ENCODE measurements around the gene G6PD. TPM values are rescaled to one million over a fixed set of nuclear protein-coding genes. Genes with fewer than 3 reads are reported as not detected.

Gene G6PD
- total and polyA plus RNA-seq, 4 donors = 1.9 to 23.6 (median 5.5) TPM

DNA sequence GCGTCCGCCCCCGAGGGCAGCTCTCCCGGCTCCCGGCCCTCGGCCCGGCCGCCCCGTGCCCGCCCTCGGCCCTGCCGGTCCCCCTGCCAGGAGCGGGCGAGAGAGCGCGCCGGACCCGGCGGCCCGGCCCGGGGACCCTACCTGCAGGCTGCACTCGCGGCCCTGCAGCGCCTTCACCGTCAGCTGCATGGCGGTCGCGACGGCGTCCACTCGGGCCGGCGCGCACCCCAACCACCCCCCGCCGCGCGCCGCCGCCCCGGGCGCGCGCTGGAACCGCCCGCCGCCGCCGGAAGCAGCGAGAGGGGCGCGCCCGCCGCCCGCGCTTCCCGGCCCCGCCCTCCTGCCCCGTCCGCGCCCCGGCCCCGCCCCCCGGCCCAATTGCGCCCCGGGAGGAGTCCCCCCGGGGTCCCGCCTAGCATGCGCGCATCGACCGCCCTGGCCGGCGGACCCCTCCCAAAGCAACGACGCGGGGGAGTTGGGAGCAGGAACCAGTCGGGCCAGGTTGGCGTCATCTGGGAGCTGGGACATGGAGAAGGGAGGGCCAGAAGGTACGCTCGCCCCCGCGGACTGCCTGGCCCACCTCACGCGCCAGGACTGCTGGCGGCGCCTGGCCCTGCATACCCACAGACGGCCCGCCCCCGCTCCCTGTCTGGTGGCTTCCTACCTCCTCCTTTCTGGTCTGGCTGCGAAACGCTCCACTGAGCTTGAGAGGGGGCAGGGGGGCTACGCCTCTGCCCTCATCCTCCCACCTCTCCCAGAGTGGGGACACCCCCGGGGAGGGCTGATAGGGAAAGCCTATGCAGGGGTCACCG is 60.0 kb downstream of the G6PD start, which contains the start of gene UBL4A:
Gene UBL4A, minus strand, starts transcription at position 220 of the 812 bp plus-strand sequence. Its CDS starts 31 bp downstream, at position 189.
- 2% methylated on average over 94 of the region's 95 CpGs for WGBS
- H3K4me3 ChIP-seq (ENCODE audit: low read depth in 1 of 3, low read length in 3 of 3) = peak within 1 kb of the TSS; percentile 59 to 86 (median 78)
- peak within 1 kb of the TSS; percentile 73 to 78 for H3K27ac ChIP-seq (ENCODE audit: low read depth in 1 of 2, low read length in 2 of 2)
- TF ChIP-seq CTCF (IDR thresholded peaks at IDR 0.05; ENCODE audit: low read depth, low read length, missing input control) = no peak
- TF ChIP-seq FOXA1 (IDR thresholded peaks at IDR 0.05) = no peak
- TF ChIP-seq HNF4A (conservative IDR thresholded peaks at IDR 0.05) = no peak
- no peak for TF ChIP-seq SP1 (IDR thresholded peaks at IDR 0.05)
- TF ChIP-seq JUND (IDR thresholded peaks at IDR 0.05) = no peak
- no peak for TF ChIP-seq FOXA2 (IDR thresholded peaks at IDR 0.05)
- no peak for TF ChIP-seq NR2F2 (IDR thresholded peaks at IDR 0.05)
- no peak for TF ChIP-seq REST (IDR thresholded peaks at IDR 0.05)
- TF ChIP-seq ZBTB33 (IDR thresholded peaks at IDR 0.05) = no peak
- TF ChIP-seq, protein P1, sequence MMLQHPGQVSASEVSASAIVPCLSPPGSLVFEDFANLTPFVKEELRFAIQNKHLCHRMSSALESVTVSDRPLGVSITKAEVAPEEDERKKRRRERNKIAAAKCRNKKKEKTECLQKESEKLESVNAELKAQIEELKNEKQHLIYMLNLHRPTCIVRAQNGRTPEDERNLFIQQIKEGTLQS (IDR thresholded peaks at IDR 0.05) = no peak
- no peak for TF ChIP-seq EGR1 (IDR thresholded peaks at IDR 0.05; ENCODE audit: low read depth in 2 of 2)
- peak within 1 kb of the TSS; percentile 20 to 31 for H3K9ac ChIP-seq (ENCODE audit: low read depth in 1 of 2, low read length in 2 of 2)
- peaks cover 0 to 6% (median 2%) of the 10 kb centered on the region in 4 donors for H3K36me3 ChIP-seq (ENCODE audit: control insufficient read depth in 4 of 4, insufficient read depth in 3 of 4, low read depth in 1 of 4, low read length in 3 of 4)
- H3K9me3 ChIP-seq (ENCODE audit: control insufficient read depth in 4 of 4, low read length in 3 of 4) = no peaks in the 10 kb centered on the region
- peak; percentile 62 for DNase-seq (ENCODE audit: low spot score)
- peaks cover 11 to 36% (median 20%) of the 10 kb centered on the region in 4 donors for H3K4me1 ChIP-seq (ENCODE audit: control insufficient read depth in 4 of 4, insufficient read depth in 4 of 4, low read length in 3 of 4)
- no peaks in the 10 kb centered on the region for H3K27me3 ChIP-seq (ENCODE audit: control insufficient read depth in 4 of 4, insufficient read depth in 4 of 4, low read length in 3 of 4)

GRCh38 chrX:154486052-154486395 is 60.6 kb downstream of the G6PD start:
- H3K27me3 ChIP-seq (ENCODE audit: control insufficient read depth in 4 of 4, insufficient read depth in 4 of 4, low read length in 3 of 4) = no peaks in the 10 kb centered on the region
- no peaks in the 10 kb centered on the region for H3K9me3 ChIP-seq (ENCODE audit: control insufficient read depth in 4 of 4, low read length in 3 of 4)
- peak overlapping the region; percentile 20 to 31 for H3K9ac ChIP-seq (ENCODE audit: low read depth in 1 of 2, low read length in 2 of 2)
- peaks cover 11 to 36% (median 20%) of the 10 kb centered on the region in 4 donors for H3K4me1 ChIP-seq (ENCODE audit: control insufficient read depth in 4 of 4, insufficient read depth in 4 of 4, low read length in 3 of 4)
- H3K27ac ChIP-seq (ENCODE audit: low read depth in 1 of 2, low read length in 2 of 2) = peak overlapping the region; percentile 67 to 73
- DNase-seq (ENCODE audit: low spot score) = no peak
- peak overlapping the region; percentile 59 to 86 (median 78) for H3K4me3 ChIP-seq (ENCODE audit: low read depth in 1 of 3, low read length in 3 of 3)
- 3% methylated on average over 35 of the region's 35 CpGs for WGBS
- peaks cover 0 to 6% (median 2%) of the 10 kb centered on the region in 4 donors for H3K36me3 ChIP-seq (ENCODE audit: control insufficient read depth in 4 of 4, insufficient read depth in 3 of 4, low read depth in 1 of 4, low read length in 3 of 4)
- no peak for TF ChIP-seq EGR1 (IDR thresholded peaks at IDR 0.05; ENCODE audit: low read depth in 2 of 2)
- TF ChIP-seq FOXA1 (IDR thresholded peaks at IDR 0.05) = no peak
- no peak for TF ChIP-seq CTCF (IDR thresholded peaks at IDR 0.05; ENCODE audit: low read depth, low read length, missing input control)
- no peak for TF ChIP-seq SP1 (IDR thresholded peaks at IDR 0.05)
- TF ChIP-seq MAX (IDR thresholded peaks at IDR 0.05) = no peak
- TF ChIP-seq RXRA (IDR thresholded peaks at IDR 0.05) = no peak
- no peak for TF ChIP-seq FOXA2 (IDR thresholded peaks at IDR 0.05)
- TF ChIP-seq, protein P1 (IDR thresholded peaks at IDR 0.05) = no peak
- no peak for TF ChIP-seq NR2F2 (IDR thresholded peaks at IDR 0.05)
- no peak for TF ChIP-seq YY1 (IDR thresholded peaks at IDR 0.05)
- TF ChIP-seq HNF4G (IDR thresholded peaks at IDR 0.05) = no peak
- no peak for TF ChIP-seq HNF4A (conservative IDR thresholded peaks at IDR 0.05)
- TF ChIP-seq REST (IDR thresholded peaks at IDR 0.05) = no peak
